Astrocyte (in vitro differentiated cells and primary cell): ENCODE measurements around the gene REC114.

Experiments used
- EZH2 ChIP-seq: IDR thresholded peaks from 2 replicates; pipeline ENCODE4 v1.6.1; 2012; ENCODE audit warnings: mild to moderate bottlenecking, low read length, inconsistent platforms; ENCODE audit not compliant: insufficient read depth
- TF ChIP-seq, protein P1 (sequence below): IDR thresholded peaks from 2 replicates; pipeline ENCODE4 v1.5.1; 2011; ENCODE audit warnings: low read depth, mild to moderate bottlenecking, inconsistent platforms, low read length, moderate library complexity; ENCODE audit not compliant: insufficient read depth

DNA sequence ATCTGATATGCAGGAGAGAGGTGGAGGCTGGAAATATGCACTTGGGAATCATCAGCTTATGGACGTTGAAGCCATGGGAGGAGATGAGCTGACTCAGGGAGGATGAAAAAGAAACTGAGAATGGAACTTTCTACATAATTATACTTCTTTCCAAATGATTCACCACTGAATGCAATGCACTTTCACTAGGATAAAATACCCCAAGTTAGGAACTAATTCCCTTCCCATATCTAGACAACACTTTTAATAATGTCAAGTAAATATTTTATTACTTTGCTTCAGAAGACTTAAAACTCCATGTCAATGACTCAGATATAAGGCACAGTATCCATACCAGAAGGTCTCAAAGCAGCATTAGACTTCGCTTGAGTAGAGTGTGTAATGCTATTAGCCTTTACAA is 166.0 kb downstream of the REC114 start:
- TF ChIP-seq, protein P1, sequence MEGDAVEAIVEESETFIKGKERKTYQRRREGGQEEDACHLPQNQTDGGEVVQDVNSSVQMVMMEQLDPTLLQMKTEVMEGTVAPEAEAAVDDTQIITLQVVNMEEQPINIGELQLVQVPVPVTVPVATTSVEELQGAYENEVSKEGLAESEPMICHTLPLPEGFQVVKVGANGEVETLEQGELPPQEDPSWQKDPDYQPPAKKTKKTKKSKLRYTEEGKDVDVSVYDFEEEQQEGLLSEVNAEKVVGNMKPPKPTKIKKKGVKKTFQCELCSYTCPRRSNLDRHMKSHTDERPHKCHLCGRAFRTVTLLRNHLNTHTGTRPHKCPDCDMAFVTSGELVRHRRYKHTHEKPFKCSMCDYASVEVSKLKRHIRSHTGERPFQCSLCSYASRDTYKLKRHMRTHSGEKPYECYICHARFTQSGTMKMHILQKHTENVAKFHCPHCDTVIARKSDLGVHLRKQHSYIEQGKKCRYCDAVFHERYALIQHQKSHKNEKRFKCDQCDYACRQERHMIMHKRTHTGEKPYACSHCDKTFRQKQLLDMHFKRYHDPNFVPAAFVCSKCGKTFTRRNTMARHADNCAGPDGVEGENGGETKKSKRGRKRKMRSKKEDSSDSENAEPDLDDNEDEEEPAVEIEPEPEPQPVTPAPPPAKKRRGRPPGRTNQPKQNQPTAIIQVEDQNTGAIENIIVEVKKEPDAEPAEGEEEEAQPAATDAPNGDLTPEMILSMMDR = no peak
- TF ChIP-seq EZH2 = no peak
